IPS-NIHi11 (cell line): ENCODE measurements around the gene PLIN4.
A peak's percentile ranks its signal among the peaks of the same experiment; 100 is the strongest.
"Not testable (repeated sequence)": the region's sequence is repeated elsewhere in the genome, so short reads cannot be mapped to it uniquely, and the experiment has no call there.

ENCODE experiments used
- DNase-seq: peaks from one replicate; pipeline ENCODE4 v3.0.0; 2012; ENCODE audit warnings: mixed read lengths, low spot score

The PLIN4 gene

GRCh38 chr19:4518345-4519171 lies at the start of gene PLIN4:
TSS of gene PLIN4 (minus strand) at chr19:4518486. CDS start at chr19:4518272, 214 bp downstream.
- peak; percentile 80 for DNase-seq

GRCh38 chr19:4567584-4568071 lies 49.3 kb upstream of the PLIN4 start:
- DNase-seq = peak; percentile 83

GRCh38 chr19:4566402-4567051 lies 48.2 kb upstream of the PLIN4 start:
- DNase-seq = no peak

GRCh38 chr19:4563562-4563961 lies 45.3 kb upstream of the PLIN4 start:
- DNase-seq = not testable (repeated sequence)

- not testable (repeated sequence) for DNase-seq
These were observed 43.8 kb upstream of the PLIN4 start for GRCh38 chr19:4562085-4562484.

- no peak for DNase-seq
These were observed 41.3 kb upstream of the PLIN4 start, which contains the start of gene SEMA6B for GRCh38 chr19:4559569-4559968. TSS of gene SEMA6B (minus strand) at chr19:4559684. CDS start at chr19:4558457, 1,227 bp downstream.

- peak; percentile 84 for DNase-seq
These were observed 40.0 kb upstream of the PLIN4 start for GRCh38 chr19:4557971-4558941.

GRCh38 chr19:4557144-4557970 lies 39.1 kb upstream of the PLIN4 start:
- DNase-seq = peak; percentile 68

- peak; percentile 98 for DNase-seq
These were observed 38.4 kb upstream of the PLIN4 start for GRCh38 chr19:4556597-4557127.

GRCh38 chr19:4555657-4556561 lies 37.6 kb upstream of the PLIN4 start:
- peak; percentile 91 for DNase-seq

GRCh38 chr19:4554717-4555116 lies 36.4 kb upstream of the PLIN4 start:
- no peak for DNase-seq

GRCh38 chr19:4553775-4554174 lies 35.5 kb upstream of the PLIN4 start:
- no peak for DNase-seq

GRCh38 chr19:4553092-4553695 lies 34.9 kb upstream of the PLIN4 start:
- DNase-seq = no peak

GRCh38 chr19:4552525-4552819 lies 34.2 kb upstream of the PLIN4 start:
- DNase-seq = no peak

- DNase-seq = no peak
These were observed 32.3 kb upstream of the PLIN4 start for GRCh38 chr19:4550479-4551050.

- no peak for DNase-seq
These were observed 31.7 kb upstream of the PLIN4 start for GRCh38 chr19:4550018-4550417.

- peak; percentile 4 for DNase-seq
These were observed 29.9 kb upstream of the PLIN4 start for GRCh38 chr19:4548238-4548584.

GRCh38 chr19:4547303-4548237 lies 29.3 kb upstream of the PLIN4 start:
- DNase-seq = peak; percentile 44
